Hematopoietic multipotent progenitor cell treated with erythropoietin and hydrocortisone succinate and interleukin-3 and kit ligand, for 15 days (in vitro differentiated cells): ENCODE data around the gene NID2.

Experiments used
- DNase-seq: peaks from one replicate; pipeline ENCODE4 v3.0.0-alpha.2; 2015; ENCODE audit warnings: low spot score

The NID2 gene

DNA sequence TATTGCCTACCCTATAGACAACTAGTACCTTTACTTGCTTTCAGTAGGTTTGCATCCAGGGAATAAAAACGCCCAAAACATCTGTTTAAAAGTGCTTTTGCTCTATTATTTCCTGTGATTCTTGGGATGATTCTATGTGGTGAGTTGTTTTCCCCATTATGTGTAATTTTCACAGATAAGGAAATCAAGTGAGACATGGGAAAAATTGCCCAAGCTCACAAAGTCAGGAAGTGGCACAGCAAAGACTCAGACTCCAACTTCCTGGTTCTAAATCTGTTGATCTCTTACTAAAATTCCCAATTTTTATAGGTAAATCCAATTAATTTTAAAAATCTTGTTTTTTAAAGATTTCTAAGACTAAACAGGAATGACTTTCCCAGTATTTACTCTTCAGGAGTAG lies 39.0 kb downstream of the NID2 start:
- no peak for DNase-seq

- DNase-seq: no peak
These were observed 42.0 kb downstream of the NID2 start for GRCh38 chr14:52026901-52027300.

- DNase-seq: no peak
These were observed 42.7 kb downstream of the NID2 start for GRCh38 chr14:52026017-52026660.

DNA sequence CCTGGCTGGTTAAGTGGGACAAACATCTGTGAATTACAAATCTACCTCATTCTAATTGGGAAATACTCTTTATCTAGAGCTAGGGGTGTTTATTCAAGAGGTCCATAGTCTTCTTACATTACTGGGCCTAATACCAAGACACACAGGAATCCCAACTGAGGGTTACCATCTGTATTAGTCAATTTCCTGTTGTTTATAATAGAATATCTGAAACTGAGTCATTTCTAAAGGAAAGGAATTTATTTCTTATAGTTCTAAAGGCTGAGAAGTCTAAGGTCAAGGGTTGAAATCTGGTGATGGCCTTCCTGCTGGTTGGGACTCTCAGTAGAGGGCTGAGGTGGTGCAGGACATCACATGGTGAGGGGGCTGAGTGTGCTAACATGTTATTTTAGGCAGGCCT lies 43.5 kb downstream of the NID2 start:
- DNase-seq: no peak

- no peak for DNase-seq
These were observed 45.3 kb downstream of the NID2 start for GRCh38 chr14:52023518-52023917.

GRCh38 chr14:52021957-52022600 lies 46.8 kb downstream of the NID2 start:
- DNase-seq: no peak

DNA sequence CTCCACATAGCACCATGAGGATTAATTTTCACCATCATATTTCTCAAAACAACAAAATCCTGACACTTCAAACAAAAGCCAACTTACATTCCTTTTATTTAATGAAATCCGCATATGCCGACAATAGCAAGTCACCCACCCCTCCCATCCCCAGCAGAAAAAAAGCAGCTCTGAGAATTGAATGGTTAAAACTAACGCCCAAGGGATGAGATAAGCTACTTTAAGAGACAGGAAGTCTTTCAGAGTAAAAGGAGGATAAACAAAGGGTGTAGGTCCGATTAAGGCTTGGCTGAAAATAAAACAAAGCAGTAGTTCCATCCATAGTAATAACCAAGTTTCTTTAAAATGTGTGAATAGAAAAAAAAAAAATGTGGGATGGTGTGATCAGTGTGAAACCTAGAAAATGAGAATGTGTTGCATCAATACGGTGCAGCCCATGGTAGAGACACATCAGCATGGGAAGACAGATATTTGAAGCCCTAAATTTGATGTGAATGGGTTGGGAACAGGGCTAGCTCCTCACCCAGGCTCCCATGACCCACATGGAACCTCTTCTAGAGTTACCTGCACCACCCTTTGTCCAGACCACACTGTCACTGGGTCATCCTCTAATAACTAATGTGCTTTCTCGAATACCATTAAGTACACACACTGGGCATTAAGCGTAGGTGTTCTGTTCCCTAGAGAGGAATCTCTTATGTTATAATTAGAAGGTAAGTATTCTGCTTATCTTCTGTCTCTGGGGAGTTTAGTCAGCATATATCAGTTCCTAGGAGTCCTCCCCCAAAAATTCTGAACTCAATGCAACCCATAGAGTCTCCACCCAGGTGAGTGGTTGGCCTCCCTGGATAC lies 47.8 kb downstream of the NID2 start:
- peak; percentile 13 for DNase-seq

GRCh38 chr14:52020161-52020714 lies 48.6 kb downstream of the NID2 start:
- DNase-seq: no peak

- DNase-seq: no peak
These were observed 49.9 kb downstream of the NID2 start for GRCh38 chr14:52018970-52019369.

GRCh38 chr14:52018252-52018651 lies 50.6 kb downstream of the NID2 start:
- no peak for DNase-seq

GRCh38 chr14:52015411-52016030 lies 53.3 kb downstream of the NID2 start:
- DNase-seq: no peak

DNA sequence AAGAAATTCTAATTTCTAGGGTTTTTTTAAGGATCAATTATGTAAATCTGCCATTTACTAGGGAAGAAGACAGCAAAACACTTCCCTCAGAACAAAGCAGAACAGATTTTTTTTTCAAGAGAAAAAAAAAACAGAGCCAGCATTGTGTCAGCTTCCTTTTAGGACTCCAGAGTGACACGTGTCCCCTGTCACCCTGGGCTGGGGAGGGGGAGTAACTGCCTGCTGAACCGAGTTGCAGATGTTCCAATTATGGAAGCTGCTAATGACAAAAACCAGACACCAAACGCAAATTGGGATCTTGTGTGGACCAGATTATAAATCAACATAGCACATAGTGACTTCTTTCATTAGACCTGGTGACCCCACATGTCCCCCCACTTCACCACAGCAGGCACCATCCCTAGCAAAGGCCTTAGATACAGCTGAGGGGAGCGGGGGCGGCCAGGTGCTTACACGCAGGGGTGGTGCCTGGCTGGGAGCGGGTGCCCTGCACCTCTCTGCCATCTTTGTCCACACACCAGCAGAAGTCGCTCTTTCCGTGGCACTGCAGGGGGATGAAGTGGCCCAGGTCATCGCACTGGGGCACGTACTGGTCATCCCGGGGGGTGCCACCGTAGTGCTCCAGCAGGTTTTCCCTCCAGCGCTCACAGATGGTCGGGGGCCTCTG lies 54.1 kb downstream of the NID2 start:
- DNase-seq: no peak

GRCh38 chr14:52013984-52014600 lies 54.8 kb downstream of the NID2 start:
- DNase-seq: no peak

DNA sequence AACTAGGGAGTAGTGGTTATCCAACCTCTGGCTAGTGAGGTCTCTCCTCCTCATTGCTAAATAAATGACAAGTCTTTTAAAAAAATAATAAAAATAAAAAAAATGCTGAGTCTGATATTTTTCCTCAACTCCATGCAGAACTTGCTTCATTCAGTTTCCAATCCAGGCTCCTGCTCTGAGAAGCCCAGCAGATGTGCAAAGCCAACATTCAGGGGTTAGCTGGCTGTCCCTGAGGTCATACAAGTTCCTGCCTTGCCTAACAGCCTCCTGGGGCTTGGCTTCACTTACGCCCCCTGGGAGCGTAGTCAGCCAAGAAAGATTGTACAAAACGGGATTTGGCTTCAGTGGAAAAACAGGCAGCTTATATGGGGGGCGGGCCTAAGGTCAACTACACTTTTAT lies 56.2 kb downstream of the NID2 start:
- no peak for DNase-seq

DNA sequence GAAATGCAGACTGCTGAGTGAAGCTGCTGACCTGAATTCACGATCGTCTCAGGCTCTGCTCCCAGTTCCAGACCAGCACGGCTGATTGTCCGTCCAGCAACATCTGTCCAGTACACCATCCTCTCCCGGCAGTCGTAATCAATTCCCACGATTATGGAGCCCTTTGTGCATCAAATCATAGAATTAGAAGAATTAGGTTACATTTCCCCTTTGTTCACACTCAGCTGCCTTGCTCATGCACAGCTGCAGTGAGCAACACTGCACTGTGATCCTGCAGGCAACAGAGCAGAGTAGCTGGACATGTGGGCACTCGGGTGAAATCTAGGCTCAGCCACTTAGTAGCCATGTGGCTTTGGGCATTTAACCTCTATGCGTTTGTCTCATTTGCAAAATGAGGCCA lies 57.3 kb downstream of the NID2 start:
- no peak for DNase-seq

- DNase-seq: no peak
These were observed 58.6 kb downstream of the NID2 start for GRCh38 chr14:52010173-52010693.

DNA sequence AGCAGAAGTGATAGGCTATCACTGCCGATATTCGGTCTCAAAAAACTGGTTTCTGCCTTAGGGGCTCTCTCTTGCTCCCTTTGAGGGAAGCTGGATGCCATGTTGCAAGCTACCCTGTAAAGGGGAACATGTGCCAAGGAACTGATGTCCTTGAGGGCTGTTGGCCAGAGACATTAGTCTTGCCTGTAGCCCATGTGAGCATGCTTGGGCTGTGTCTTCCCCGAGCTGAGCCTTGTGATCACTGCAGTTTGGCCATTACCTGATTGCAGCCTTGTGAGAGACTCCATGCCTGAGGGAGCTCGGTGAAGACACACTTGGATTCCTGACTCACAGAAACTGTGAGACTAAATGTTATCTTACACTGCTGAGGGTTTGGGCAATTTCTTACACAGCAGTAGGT lies 60.7 kb downstream of the NID2 start:
- no peak for DNase-seq

GRCh38 chr14:52007637-52008036 lies 61.2 kb downstream of the NID2 start:
- DNase-seq: no peak

DNA sequence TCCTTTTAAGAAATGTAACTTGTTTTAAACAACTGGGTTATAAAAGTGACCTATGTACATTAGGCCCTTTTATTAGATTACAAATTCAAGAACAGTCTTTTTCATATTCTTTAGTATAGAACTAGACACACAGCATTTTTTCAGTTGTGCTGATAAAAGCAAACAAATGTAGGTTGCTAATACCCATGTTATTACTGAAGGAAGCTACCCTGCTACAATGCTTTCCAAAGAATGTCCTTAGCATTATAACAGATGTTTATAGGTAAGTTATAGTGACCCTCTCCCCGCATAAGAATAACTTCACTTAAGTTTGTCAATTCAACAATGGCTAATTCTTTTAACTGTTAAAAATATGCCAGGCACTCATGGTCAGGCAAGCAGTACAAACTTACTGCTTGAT lies 61.6 kb downstream of the NID2 start:
- no peak for DNase-seq

- no peak for DNase-seq
These were observed 62.5 kb downstream of the NID2 start for GRCh38 chr14:52006361-52006760.

- no peak for DNase-seq
These were observed 63.2 kb downstream of the NID2 start for GRCh38 chr14:52005625-52006024.
